HepG2 (cell line): ENCODE measurements around the gene DRAP1. TPM values are rescaled to one million over a fixed set of nuclear protein-coding genes. Genes with fewer than 3 reads are reported as not detected.

Experiments used
- AKAP8 ChIP-seq: sonication (generic); formaldehyde crosslinking; IDR thresholded peaks from 2 replicates; pipeline ENCODE4 v1.5.1; 2020; ENCODE audit warnings: mild to moderate bottlenecking, missing genetic modification reagents
- BCL3 ChIP-seq: sonication (generic); formaldehyde crosslinking; IDR thresholded peaks from 2 replicates; pipeline ENCODE4 v1.5.1; 2020; ENCODE audit warnings: mild to moderate bottlenecking, missing genetic modification reagents, moderate library complexity
- ELF1 ChIP-seq: sonication (generic); formaldehyde crosslinking; IDR thresholded peaks from 2 replicates; pipeline ENCODE4 v1.4.0; 2020; ENCODE audit warnings: missing genetic modification reagents
- GLI4 ChIP-seq: sonication (generic); formaldehyde crosslinking; IDR thresholded peaks from 2 replicates; pipeline ENCODE4 v1.5.1; 2020; ENCODE audit warnings: missing genetic modification reagents, mild to moderate bottlenecking, moderate library complexity, borderline replicate concordance
- HMG20B ChIP-seq: conservative IDR thresholded peaks from 2 replicates; pipeline ENCODE4 v1.6.1; 2016; ENCODE audit warnings: missing genetic modification reagents, missing compliant biosample characterization
- NR2F6 ChIP-seq, 2 experiments: IDR thresholded peaks; 2 replicates each; pipeline ENCODE4 v1.6.1; 2016; ENCODE audit warnings: antibody characterized with exemption in 1 of 2, mild to moderate bottlenecking in 1 of 2
- PHF20 ChIP-seq: sonication (generic); formaldehyde crosslinking; IDR thresholded peaks from 2 replicates; pipeline ENCODE4 v1.5.0; 2020; ENCODE audit warnings: mild to moderate bottlenecking, missing genetic modification reagents
- POLR2AphosphoS5 ChIP-seq: IDR thresholded peaks from 2 replicates; pipeline ENCODE4 v1.6.1; 2012; ENCODE audit warnings: low read depth, low read length
- RBM22 ChIP-seq: fragments of 200-400 bp; formaldehyde crosslinking; optimal IDR thresholded peaks from 2 replicates; pipeline ENCODE3; 2017; ENCODE audit warnings: mild to moderate bottlenecking, low read length, moderate library complexity
- SALL1 ChIP-seq: sonication (generic); formaldehyde crosslinking; IDR thresholded peaks from 2 replicates; pipeline ENCODE4 v1.8.0; 2022; ENCODE audit warnings: mild to moderate bottlenecking, missing genetic modification reagents
- SIN3A ChIP-seq: IDR thresholded peaks from 2 replicates; pipeline ENCODE4 v1.6.1; 2011; ENCODE audit warnings: low read depth, mild to moderate bottlenecking, control low read depth, low read length, borderline replicate concordance
- SNAI1 ChIP-seq: sonication (generic); formaldehyde crosslinking; IDR thresholded peaks from 2 replicates; pipeline ENCODE4 v1.5.0; 2020; ENCODE audit warnings: mild to moderate bottlenecking, missing genetic modification reagents, borderline replicate concordance
- ZC3H4 ChIP-seq: sonication (generic); formaldehyde crosslinking; IDR thresholded peaks from 2 replicates; pipeline ENCODE4 v1.4.0; 2020; ENCODE audit warnings: missing genetic modification reagents, borderline replicate concordance
- ZNF138 ChIP-seq: sonication (generic); formaldehyde crosslinking; IDR thresholded peaks from 2 replicates; pipeline ENCODE4 v1.5.0; 2020; ENCODE audit warnings: mild to moderate bottlenecking, low read depth, missing genetic modification reagents
- ZNF205 ChIP-seq: IDR thresholded peaks from 2 replicates; pipeline ENCODE4 v1.6.1; 2018; ENCODE audit warnings: missing biosample characterization, missing genetic modification reagents
- ZNF280D ChIP-seq: sonication (generic); formaldehyde crosslinking; IDR thresholded peaks from 2 replicates; pipeline ENCODE4 v1.5.1; 2020; ENCODE audit warnings: mild to moderate bottlenecking, missing genetic modification reagents
- ZNF30 ChIP-seq: sonication (generic); formaldehyde crosslinking; IDR thresholded peaks from 2 replicates; pipeline ENCODE4 v1.5.0; 2020; ENCODE audit warnings: mild to moderate bottlenecking, missing genetic modification reagents
- ZNF34 ChIP-seq: sonication (generic); formaldehyde crosslinking; IDR thresholded peaks from 2 replicates; pipeline ENCODE4 v1.4.0; 2020; ENCODE audit warnings: mild to moderate bottlenecking, missing genetic modification reagents, borderline replicate concordance
- ZNF446 ChIP-seq: sonication (generic); formaldehyde crosslinking; IDR thresholded peaks from 2 replicates; pipeline ENCODE4 v1.5.0; 2020; ENCODE audit warnings: mild to moderate bottlenecking, missing genetic modification reagents
- ZNF704 ChIP-seq: sonication (generic); formaldehyde crosslinking; IDR thresholded peaks from 2 replicates; pipeline ENCODE4 v1.8.1; 2023; ENCODE audit warnings: mild to moderate bottlenecking, inconsistent platforms, moderate library complexity, missing genetic modification reagents, borderline replicate concordance
- ZNF720 ChIP-seq: sonication (generic); formaldehyde crosslinking; IDR thresholded peaks from 2 replicates; pipeline ENCODE4 v1.4.0; 2020; ENCODE audit warnings: missing genetic modification reagents
- ZNF780A ChIP-seq: sonication (generic); formaldehyde crosslinking; IDR thresholded peaks from 2 replicates; pipeline ENCODE4 v1.8.0; 2022; ENCODE audit warnings: mild to moderate bottlenecking, missing genetic modification reagents, moderate library complexity
- ZNF841 ChIP-seq: sonication (generic); formaldehyde crosslinking; IDR thresholded peaks from 2 replicates; pipeline ENCODE4 v1.8.1; 2023; ENCODE audit warnings: missing genetic modification reagents, borderline replicate concordance
- polyA plus RNA-seq, 8 experiments: library from polyadenylated mRNA; depleted of rRNA in 3 of 8; stranded (reverse) in 7 of 8; unstranded in 1 of 8; fragments of >200 nt; fragmentation: Illumina TruSeq in 4 of 8; extraction: Trizol in 4 of 8; gene quantifications; 2 replicates each; pipeline versions ENCODE4 v1.2.1 to v1.2.3, GENCODE V29; 2011 to 2016; ENCODE audit warnings: low read depth in 4 of 8, missing spikeins in 1 of 8, mixed read lengths in 1 of 8; ENCODE audit not compliant: insufficient read depth in 1 of 8
- total RNA-seq, 5 experiments: library from RNA; depleted of rRNA; stranded (reverse); fragments of >200 nt; fragmentation: Illumina TruSeq; extraction: Trizol; gene quantifications; 2 replicates each; pipeline ENCODE4 v1.2.3, GENCODE V29; 2016; ENCODE audit warnings: low read depth in 1 of 5

Gene DRAP1
- total and polyA plus RNA-seq, 2 of the 13 experiments (the other 11 are each of a cell fraction or from before 2014, with no cell fraction given), result 46.8 to 52.3 TPM

- TF ChIP-seq ZNF780A (CRISPR knock-in tag), result no peak; the same call in 1 of the 2 replicates
- no peak; the same call in 1 of the 2 replicates for TF ChIP-seq AKAP8 (CRISPR knock-in tag)
- no peak for TF ChIP-seq GLI4 (CRISPR knock-in tag)
- no peak for TF ChIP-seq ZNF720 (CRISPR knock-in tag)
- TF ChIP-seq ZNF205, result no peak
- TF ChIP-seq POLR2AphosphoS5, result peak; percentile 54; the same call in 1 of the 2 replicates
- 0 out of 2 replicates have a peak, but pooled peaks have one; percentile 10 for TF ChIP-seq NR2F6 (IDR thresholded peaks at IDR 0.05)
- no peak for TF ChIP-seq NR2F6 (CRISPR knock-in tag; IDR thresholded peaks at IDR 0.05)
- TF ChIP-seq ZNF138, result no peak
- no peak for TF ChIP-seq ZNF446 (CRISPR knock-in tag)
- peak; percentile 91 for TF ChIP-seq BCL3 (CRISPR knock-in tag)
- peak; percentile 28; the same call in 1 of the 2 replicates for TF ChIP-seq PHF20 (CRISPR knock-in tag)
- peak; percentile 80 for TF ChIP-seq ELF1 (CRISPR knock-in tag)
- no peak for TF ChIP-seq ZC3H4
- TF ChIP-seq RBM22, result no peak
- TF ChIP-seq ZNF34 (CRISPR knock-in tag), result no peak
- 0 out of 2 replicates have a peak, but pooled peaks have one; percentile 52 for TF ChIP-seq SNAI1 (CRISPR knock-in tag)
- TF ChIP-seq SALL1, result peak; percentile 57
- TF ChIP-seq ZNF280D (CRISPR knock-in tag), result peak; percentile 69; the same call in 1 of the 2 replicates
- TF ChIP-seq SIN3A, result no peak
- no peak for TF ChIP-seq ZNF704 (CRISPR knock-in tag)
- no peak for TF ChIP-seq HMG20B
- no peak for TF ChIP-seq ZNF30
- no peak for TF ChIP-seq ZNF841 (CRISPR knock-in tag)
Observed at GRCh38 chr11:65873318-65874156, 45.7 kb upstream of the DRAP1 start (continued).
